WTC11 (cell line): ENCODE results near the gene APOBEC2. TPM values are rescaled to one million over a fixed set of nuclear protein-coding genes. Genes with fewer than 3 reads are reported as not detected.

ENCODE experiments used
- ATAC-seq: fragments of 200-7000 bp; cut with Tn5 transposase; 2 replicates; pipeline ENCODE4 v1.10.0; 2021; ENCODE audit warnings: mild to moderate bottlenecking, moderate library complexity
- CTCF ChIA-PET: fragments of 300-600 bp; sonication (Branson Sonifier 250); formaldehyde crosslinking; loops from one replicate; lab custom pipeline; 2021; ENCODE audit warnings: antibody characterized with exemption; lab: Charles Lee
- POLR2A ChIA-PET: fragments of 350-600 bp; sonication (Branson Sonifier 250); formaldehyde crosslinking; loops from one replicate; lab custom pipeline; 2021; ENCODE audit warnings: antibody characterized with exemption; lab: Charles Lee
- DNase-seq: peaks from one replicate; pipeline ENCODE4 v3.0.0; 2021; ENCODE audit warnings: low spot score
- H3K27ac Mint-ChIP-seq: 2 replicates; pipeline ENCODE4 v1.8.0; 2021; ENCODE audit warnings: mixed read lengths
- H3K27me3 Mint-ChIP-seq: 2 replicates; pipeline ENCODE4 v1.8.0; 2021; ENCODE audit warnings: low read depth, mild to moderate bottlenecking, moderate library complexity, mixed read lengths
- H3K36me3 Mint-ChIP-seq: 2 replicates; pipeline ENCODE4 v1.8.0; 2021; ENCODE audit warnings: mixed read lengths
- H3K4me1 Mint-ChIP-seq: 2 replicates; pipeline ENCODE4 v1.8.0; 2022; ENCODE audit warnings: mixed read lengths
- H3K4me3 Mint-ChIP-seq: 2 replicates; pipeline ENCODE4 v1.8.0; 2021; ENCODE audit warnings: mild to moderate bottlenecking, moderate library complexity, mixed read lengths
- H3K9me3 Mint-ChIP-seq: 2 replicates; pipeline ENCODE4 v1.8.0; 2021; ENCODE audit warnings: mixed read lengths
- CBFB ChIP-seq: sonication (generic); formaldehyde crosslinking; IDR thresholded peaks from 2 replicates; pipeline ENCODE4 v1.8.1; 2022; ENCODE audit warnings: mild to moderate bottlenecking, low read depth, missing genetic modification reagents
- CREM ChIP-seq: sonication (generic); formaldehyde crosslinking; IDR thresholded peaks from 2 replicates; pipeline ENCODE4 v1.8.1; 2022; ENCODE audit warnings: mild to moderate bottlenecking, missing genetic modification reagents, moderate library complexity
- EMX1 ChIP-seq: fragments of 250-450 bp; sonication (Bioruptor Pico); IDR thresholded peaks from 2 replicates; pipeline ENCODE4 v1.8.0; 2021; ENCODE audit warnings: mild to moderate bottlenecking
- ESRRA ChIP-seq: sonication (generic); formaldehyde crosslinking; IDR thresholded peaks from 2 replicates; pipeline ENCODE4 v1.8.1; 2022; ENCODE audit warnings: mild to moderate bottlenecking, missing genetic modification reagents, borderline replicate concordance
- ETV6 ChIP-seq: sonication (generic); formaldehyde crosslinking; IDR thresholded peaks from 2 replicates; pipeline ENCODE4 v1.8.1; 2022; ENCODE audit warnings: mild to moderate bottlenecking, missing genetic modification reagents
- FOXJ3 ChIP-seq: sonication (generic); formaldehyde crosslinking; IDR thresholded peaks from 2 replicates; pipeline ENCODE4 v1.9.0; 2021; ENCODE audit warnings: missing genetic modification reagents, mild to moderate bottlenecking, borderline replicate concordance
- GRHL2 ChIP-seq: fragments of 250-450 bp; sonication (Bioruptor Pico); IDR thresholded peaks from 2 replicates; pipeline ENCODE4 v1.8.0; 2022; ENCODE audit warnings: mild to moderate bottlenecking, moderate library complexity; ENCODE audit not compliant: insufficient replicate concordance, severe bottlenecking
- GTF2I ChIP-seq: fragments of 250-450 bp; sonication (Bioruptor Pico); conservative IDR thresholded peaks from 2 replicates; pipeline ENCODE4 v1.4.0; 2021; ENCODE audit warnings: mild to moderate bottlenecking
- IRF2 ChIP-seq: sonication (generic); formaldehyde crosslinking; IDR thresholded peaks from 2 replicates; pipeline ENCODE4 v1.8.0; 2022; ENCODE audit warnings: low read depth, missing genetic modification reagents, borderline replicate concordance
- JAZF1 ChIP-seq: fragments of 250-450 bp; sonication (Bioruptor Pico); IDR thresholded peaks from 2 replicates; pipeline ENCODE4 v1.9.0; 2021; ENCODE audit warnings: moderate library complexity, mild to moderate bottlenecking, inconsistent platforms
- JUN ChIP-seq: sonication (generic); formaldehyde crosslinking; IDR thresholded peaks from 2 replicates; pipeline ENCODE4 v1.8.0; 2023; ENCODE audit warnings: mild to moderate bottlenecking, missing genetic modification reagents
- KAT7 ChIP-seq: sonication (generic); formaldehyde crosslinking; IDR thresholded peaks from 2 replicates; pipeline ENCODE4 v1.8.1; 2023; ENCODE audit warnings: missing genetic modification reagents, mild to moderate bottlenecking, borderline replicate concordance
- NFYB ChIP-seq: sonication (generic); formaldehyde crosslinking; conservative IDR thresholded peaks from 2 replicates; pipeline ENCODE4 v1.8.0; 2022; ENCODE audit warnings: low read depth, missing genetic modification reagents
- NR1H2 ChIP-seq: sonication (generic); formaldehyde crosslinking; IDR thresholded peaks from 2 replicates; pipeline ENCODE4 v1.9.0; 2021; ENCODE audit warnings: mild to moderate bottlenecking, moderate library complexity, missing genetic modification reagents
- NR2C2 ChIP-seq: sonication (generic); formaldehyde crosslinking; IDR thresholded peaks from 2 replicates; pipeline ENCODE4 v1.8.0; 2022; ENCODE audit warnings: mild to moderate bottlenecking, missing genetic modification reagents
- SMAD3 ChIP-seq: sonication (generic); formaldehyde crosslinking; IDR thresholded peaks from 2 replicates; pipeline ENCODE4 v1.8.0; 2022; ENCODE audit warnings: missing genetic modification reagents, mild to moderate bottlenecking, borderline replicate concordance
- SOX15 ChIP-seq: fragments of 250-450 bp; sonication (Bioruptor Pico); IDR thresholded peaks from 2 replicates; pipeline ENCODE4 v1.9.0; 2021; ENCODE audit warnings: mild to moderate bottlenecking
- TEAD1 ChIP-seq: sonication (generic); formaldehyde crosslinking; IDR thresholded peaks from 2 replicates; pipeline ENCODE4 v1.8.0; 2022; ENCODE audit warnings: mild to moderate bottlenecking, missing genetic modification reagents
- ZNF121 ChIP-seq: sonication (generic); formaldehyde crosslinking; IDR thresholded peaks from 2 replicates; pipeline ENCODE4 v1.8.0; 2023; ENCODE audit warnings: missing genetic modification reagents
- ZNF263 ChIP-seq: sonication (generic); formaldehyde crosslinking; IDR thresholded peaks from 2 replicates; pipeline ENCODE4 v1.8.1; 2022; ENCODE audit warnings: low read depth, mild to moderate bottlenecking, moderate library complexity, missing genetic modification reagents
- ZNF317 ChIP-seq: sonication (generic); formaldehyde crosslinking; IDR thresholded peaks from 2 replicates; pipeline ENCODE4 v1.8.1; 2023; ENCODE audit warnings: low read depth, mild to moderate bottlenecking, moderate library complexity, missing genetic modification reagents, borderline replicate concordance
- total RNA-seq: library from RNA; stranded (reverse); gene quantifications from 3 replicates; pipeline ENCODE4 v1.2.3, GENCODE V29; 2021
- TF ChIP-seq, protein P1 (sequence below): sonication (generic); formaldehyde crosslinking; IDR thresholded peaks from 2 replicates; pipeline ENCODE4 v1.8.1; 2022; ENCODE audit warnings: missing genetic modification reagents, borderline replicate concordance
- TF ChIP-seq, protein P2 (sequence below): sonication (generic); formaldehyde crosslinking; IDR thresholded peaks from 2 replicates; pipeline ENCODE4 v1.8.1; 2023; ENCODE audit warnings: mild to moderate bottlenecking, missing genetic modification reagents, moderate library complexity
- TF ChIP-seq, protein P3 (sequence below): sonication (generic); formaldehyde crosslinking; IDR thresholded peaks from 2 replicates; pipeline ENCODE4 v1.8.0; 2022; ENCODE audit warnings: mild to moderate bottlenecking, missing genetic modification reagents
- TF ChIP-seq, protein P4 (sequence below): sonication (generic); formaldehyde crosslinking; IDR thresholded peaks from 2 replicates; pipeline ENCODE4 v1.8.0; 2023; ENCODE audit warnings: mild to moderate bottlenecking, missing genetic modification reagents
- TF ChIP-seq, protein P5 (sequence below): sonication (generic); formaldehyde crosslinking; IDR thresholded peaks from 2 replicates; pipeline ENCODE4 v1.8.0; 2022; ENCODE audit warnings: mild to moderate bottlenecking, missing genetic modification reagents

The APOBEC2 gene
- total RNA-seq, 1 experiment from 2014 or later, result not detected

DNA sequence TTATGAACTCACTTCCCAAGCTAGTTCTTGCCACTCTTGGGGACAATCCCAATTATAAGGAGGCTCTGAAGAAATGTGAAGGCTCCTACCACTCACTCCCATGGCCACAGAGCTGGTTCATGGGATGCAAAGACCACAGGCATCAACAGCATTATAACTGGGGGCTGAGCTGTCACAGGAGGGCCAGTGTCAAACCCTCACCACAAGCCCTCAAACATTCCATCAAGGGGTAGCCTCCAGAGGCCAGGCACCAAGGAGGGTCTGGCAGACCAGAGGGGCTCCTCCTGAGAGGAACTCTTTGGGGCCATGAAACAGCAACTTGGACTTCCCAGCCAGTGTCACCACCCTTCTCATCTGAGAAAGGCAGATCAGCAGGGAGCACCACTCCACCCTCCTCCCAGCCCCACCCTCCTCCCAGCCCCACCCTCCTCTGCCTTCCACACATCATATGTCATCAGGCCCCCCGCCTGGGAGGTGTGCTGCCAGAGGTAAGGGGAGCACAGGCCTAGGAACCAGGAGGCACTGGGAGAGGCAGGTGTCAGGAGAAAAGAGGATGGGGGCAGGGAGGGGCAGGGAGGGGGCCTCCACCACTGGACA lies 12.0 kb upstream of the APOBEC2 start:
- no peak for TF ChIP-seq ZNF263 (CRISPR knock-in tag)
- no peak for TF ChIP-seq ZNF317 (CRISPR knock-in tag)
- TF ChIP-seq SMAD3 (CRISPR knock-in tag), result no peak
- TF ChIP-seq, protein P1, sequence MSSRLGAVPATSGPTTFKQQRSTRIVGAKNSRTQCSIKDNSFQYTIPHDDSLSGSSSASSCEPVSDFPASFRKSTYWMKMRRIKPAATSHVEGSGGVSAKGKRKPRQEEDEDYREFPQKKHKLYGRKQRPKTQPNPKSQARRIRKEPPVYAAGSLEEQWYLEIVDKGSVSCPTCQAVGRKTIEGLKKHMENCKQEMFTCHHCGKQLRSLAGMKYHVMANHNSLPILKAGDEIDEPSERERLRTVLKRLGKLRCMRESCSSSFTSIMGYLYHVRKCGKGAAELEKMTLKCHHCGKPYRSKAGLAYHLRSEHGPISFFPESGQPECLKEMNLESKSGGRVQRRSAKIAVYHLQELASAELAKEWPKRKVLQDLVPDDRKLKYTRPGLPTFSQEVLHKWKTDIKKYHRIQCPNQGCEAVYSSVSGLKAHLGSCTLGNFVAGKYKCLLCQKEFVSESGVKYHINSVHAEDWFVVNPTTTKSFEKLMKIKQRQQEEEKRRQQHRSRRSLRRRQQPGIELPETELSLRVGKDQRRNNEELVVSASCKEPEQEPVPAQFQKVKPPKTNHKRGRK (CRISPR knock-in tag), result no peak
- TF ChIP-seq IRF2 (CRISPR knock-in tag), result no peak
- no peak for TF ChIP-seq JAZF1 (CRISPR knock-in tag)
- TF ChIP-seq TEAD1, result no peak
- TF ChIP-seq, protein P2, sequence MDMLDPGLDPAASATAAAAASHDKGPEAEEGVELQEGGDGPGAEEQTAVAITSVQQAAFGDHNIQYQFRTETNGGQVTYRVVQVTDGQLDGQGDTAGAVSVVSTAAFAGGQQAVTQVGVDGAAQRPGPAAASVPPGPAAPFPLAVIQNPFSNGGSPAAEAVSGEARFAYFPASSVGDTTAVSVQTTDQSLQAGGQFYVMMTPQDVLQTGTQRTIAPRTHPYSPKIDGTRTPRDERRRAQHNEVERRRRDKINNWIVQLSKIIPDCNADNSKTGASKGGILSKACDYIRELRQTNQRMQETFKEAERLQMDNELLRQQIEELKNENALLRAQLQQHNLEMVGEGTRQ (CRISPR knock-in tag), result no peak
- TF ChIP-seq GRHL2, result no peak
- TF ChIP-seq, protein P3, sequence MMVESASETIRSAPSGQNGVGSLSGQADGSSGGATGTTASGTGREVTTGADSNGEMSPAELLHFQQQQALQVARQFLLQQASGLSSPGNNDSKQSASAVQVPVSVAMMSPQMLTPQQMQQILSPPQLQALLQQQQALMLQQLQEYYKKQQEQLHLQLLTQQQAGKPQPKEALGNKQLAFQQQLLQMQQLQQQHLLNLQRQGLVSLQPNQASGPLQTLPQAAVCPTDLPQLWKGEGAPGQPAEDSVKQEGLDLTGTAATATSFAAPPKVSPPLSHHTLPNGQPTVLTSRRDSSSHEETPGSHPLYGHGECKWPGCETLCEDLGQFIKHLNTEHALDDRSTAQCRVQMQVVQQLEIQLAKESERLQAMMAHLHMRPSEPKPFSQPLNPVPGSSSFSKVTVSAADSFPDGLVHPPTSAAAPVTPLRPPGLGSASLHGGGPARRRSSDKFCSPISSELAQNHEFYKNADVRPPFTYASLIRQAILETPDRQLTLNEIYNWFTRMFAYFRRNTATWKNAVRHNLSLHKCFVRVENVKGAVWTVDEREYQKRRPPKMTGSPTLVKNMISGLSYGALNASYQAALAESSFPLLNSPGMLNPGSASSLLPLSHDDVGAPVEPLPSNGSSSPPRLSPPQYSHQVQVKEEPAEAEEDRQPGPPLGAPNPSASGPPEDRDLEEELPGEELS, result no peak
- TF ChIP-seq ETV6 (CRISPR knock-in tag), result no peak
- TF ChIP-seq NFYB (CRISPR knock-in tag), result no peak
- no peak for TF ChIP-seq CREM (CRISPR knock-in tag)
- Mint-ChIP-seq H3K27me3 (no peaks in the 10 kb centered on the region), H3K9me3 (no peaks in the 10 kb centered on the region), H3K36me3 (no peaks in the 10 kb centered on the region), H3K4me3 (no peak overlapping the region), H3K27ac (no peak overlapping the region; the same call in 1 of the 2 replicates), H3K4me1 (peaks cover 15% of the 10 kb centered on the region)
- ATAC-seq, result no peak
- POLR2A ChIA-PET, result no interaction called here
- CTCF ChIA-PET, result interaction anchor here (1.0 to 2.6 kb wide), 4 partner anchors 9 to 147 kb away, joined by 3 to 19 read pairs (median 4); partner anchors contain the start of gene APOBEC2
- DNase-seq, result no peak

DNA sequence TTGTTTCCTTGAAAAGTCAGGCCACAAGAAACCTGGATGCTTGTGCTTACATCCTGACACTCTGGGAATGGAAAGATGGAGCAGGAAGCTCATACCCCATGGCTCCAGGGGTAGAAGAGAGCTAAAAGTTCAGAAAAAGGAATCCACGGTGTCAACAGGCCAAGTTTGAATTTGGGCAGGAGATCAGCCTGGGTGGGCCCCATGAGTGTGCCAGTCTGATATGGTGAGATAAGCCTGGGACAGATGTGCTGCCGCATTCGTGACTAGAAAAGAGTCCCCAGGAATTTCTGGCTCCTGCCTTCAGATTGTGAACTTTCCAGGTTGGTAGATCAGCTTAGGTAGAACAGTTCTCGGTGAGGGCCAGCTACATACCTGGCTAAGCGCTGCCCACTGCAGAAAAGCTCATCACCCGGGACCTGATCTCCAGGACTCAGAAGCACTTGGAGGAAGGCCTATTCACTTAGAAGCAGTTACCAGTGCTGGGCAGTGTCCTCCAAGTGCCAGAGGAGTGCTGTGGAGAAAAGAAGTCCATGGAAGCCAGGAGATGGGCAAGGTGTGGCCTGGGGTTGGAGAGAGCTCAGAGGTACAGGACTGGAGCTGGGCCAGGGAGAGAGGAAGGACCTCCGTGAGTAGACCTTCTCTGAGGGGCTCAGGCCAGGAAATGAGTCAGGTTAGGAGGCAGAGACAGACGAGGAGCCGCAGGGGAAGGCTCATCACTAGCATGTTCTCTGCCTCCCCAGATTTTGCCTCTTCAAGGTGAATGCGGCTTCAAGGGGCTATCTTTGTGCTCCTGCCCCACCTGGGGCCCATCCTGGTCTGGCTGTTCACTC lies 10.6 kb upstream of the APOBEC2 start, which contains the start of gene TSPO2:
Gene TSPO2, plus strand, starts transcription at position 242 of the 830 bp plus-strand sequence. Its CDS starts 519 bp downstream, at position 761.
- Mint-ChIP-seq H3K36me3 (no peaks in the 10 kb centered on the region), H3K4me1 (peaks cover 11% of the 10 kb centered on the region), H3K27me3 (no peaks in the 10 kb centered on the region), H3K27ac (no peak within 1 kb of the TSS), H3K9me3 (no peaks in the 10 kb centered on the region), H3K4me3 (no peak within 1 kb of the TSS)
- ChIA-PET CTCF (interaction anchor here (2.2 to 5.2 kb wide), 2 partner anchors 11 to 15 kb away, joined by 5 to 25 read pairs; partner anchors contain the start of gene APOBEC2), POLR2A (no interaction called here)
- no peak for ATAC-seq
- DNase-seq, result no peak
- TF ChIP-seq NR2C2 (CRISPR knock-in tag) (no peak), NR1H2 (CRISPR knock-in tag) (no peak), ZNF317 (CRISPR knock-in tag) (no peak), FOXJ3 (CRISPR knock-in tag) (no peak), GTF2I (CRISPR knock-in tag) (no peak), JUN (CRISPR knock-in tag) (no peak), CBFB (CRISPR knock-in tag) (no peak), ETV6 (CRISPR knock-in tag) (no peak), ESRRA (CRISPR knock-in tag) (no peak), ZNF121 (CRISPR knock-in tag) (no peak), KAT7 (no peak), SOX15 (CRISPR knock-in tag) (no peak), EMX1 (CRISPR knock-in tag) (no peak)
- TF ChIP-seq, protein P4, sequence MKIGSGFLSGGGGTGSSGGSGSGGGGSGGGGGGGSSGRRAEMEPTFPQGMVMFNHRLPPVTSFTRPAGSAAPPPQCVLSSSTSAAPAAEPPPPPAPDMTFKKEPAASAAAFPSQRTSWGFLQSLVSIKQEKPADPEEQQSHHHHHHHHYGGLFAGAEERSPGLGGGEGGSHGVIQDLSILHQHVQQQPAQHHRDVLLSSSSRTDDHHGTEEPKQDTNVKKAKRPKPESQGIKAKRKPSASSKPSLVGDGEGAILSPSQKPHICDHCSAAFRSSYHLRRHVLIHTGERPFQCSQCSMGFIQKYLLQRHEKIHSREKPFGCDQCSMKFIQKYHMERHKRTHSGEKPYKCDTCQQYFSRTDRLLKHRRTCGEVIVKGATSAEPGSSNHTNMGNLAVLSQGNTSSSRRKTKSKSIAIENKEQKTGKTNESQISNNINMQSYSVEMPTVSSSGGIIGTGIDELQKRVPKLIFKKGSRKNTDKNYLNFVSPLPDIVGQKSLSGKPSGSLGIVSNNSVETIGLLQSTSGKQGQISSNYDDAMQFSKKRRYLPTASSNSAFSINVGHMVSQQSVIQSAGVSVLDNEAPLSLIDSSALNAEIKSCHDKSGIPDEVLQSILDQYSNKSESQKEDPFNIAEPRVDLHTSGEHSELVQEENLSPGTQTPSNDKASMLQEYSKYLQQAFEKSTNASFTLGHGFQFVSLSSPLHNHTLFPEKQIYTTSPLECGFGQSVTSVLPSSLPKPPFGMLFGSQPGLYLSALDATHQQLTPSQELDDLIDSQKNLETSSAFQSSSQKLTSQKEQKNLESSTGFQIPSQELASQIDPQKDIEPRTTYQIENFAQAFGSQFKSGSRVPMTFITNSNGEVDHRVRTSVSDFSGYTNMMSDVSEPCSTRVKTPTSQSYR (CRISPR knock-in tag), result no peak
- TF ChIP-seq, protein P5, sequence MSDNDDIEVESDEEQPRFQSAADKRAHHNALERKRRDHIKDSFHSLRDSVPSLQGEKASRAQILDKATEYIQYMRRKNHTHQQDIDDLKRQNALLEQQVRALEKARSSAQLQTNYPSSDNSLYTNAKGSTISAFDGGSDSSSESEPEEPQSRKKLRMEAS (CRISPR knock-in tag), result no peak
